ENCODE results near the gene ZBTB7C.

The ZBTB7C gene

DNA sequence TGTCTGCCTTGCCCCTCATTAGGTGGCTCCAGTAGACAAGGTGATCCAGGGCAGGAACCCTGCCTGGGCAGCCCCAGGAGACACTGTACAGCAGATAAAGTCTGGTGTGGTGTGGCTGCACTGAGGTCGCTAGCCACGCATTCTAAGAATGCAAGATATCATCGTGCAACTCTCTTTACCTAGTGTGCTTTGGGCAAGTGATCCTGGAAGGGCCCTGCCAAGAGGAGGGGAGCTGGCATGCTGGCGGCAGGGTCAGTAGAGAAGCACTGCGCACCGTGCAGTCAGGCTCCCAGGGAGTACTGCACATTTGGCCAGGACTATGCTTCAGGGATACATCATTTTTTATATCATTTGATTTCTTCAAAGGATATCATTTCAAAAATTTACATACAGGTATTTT, 283.5 kb downstream of the ZBTB7C start:
- H3K4me3 ChIP-seq (ENCODE audit: low read depth, low read length) = no peak overlapping the region
- H3K4me1 ChIP-seq = no peaks in the 10 kb centered on the region; the same call in 1 of the 2 replicates
- DNase-seq = no peak
- H3K27me3 ChIP-seq = no peaks in the 10 kb centered on the region
- no peaks in the 10 kb centered on the region for H3K36me3 ChIP-seq
- TF ChIP-seq CTCF (IDR thresholded peaks at IDR 0.05; ENCODE audit: low read depth, low read length) = no peak
- H3K9me3 ChIP-seq = no peaks in the 10 kb centered on the region

DNA sequence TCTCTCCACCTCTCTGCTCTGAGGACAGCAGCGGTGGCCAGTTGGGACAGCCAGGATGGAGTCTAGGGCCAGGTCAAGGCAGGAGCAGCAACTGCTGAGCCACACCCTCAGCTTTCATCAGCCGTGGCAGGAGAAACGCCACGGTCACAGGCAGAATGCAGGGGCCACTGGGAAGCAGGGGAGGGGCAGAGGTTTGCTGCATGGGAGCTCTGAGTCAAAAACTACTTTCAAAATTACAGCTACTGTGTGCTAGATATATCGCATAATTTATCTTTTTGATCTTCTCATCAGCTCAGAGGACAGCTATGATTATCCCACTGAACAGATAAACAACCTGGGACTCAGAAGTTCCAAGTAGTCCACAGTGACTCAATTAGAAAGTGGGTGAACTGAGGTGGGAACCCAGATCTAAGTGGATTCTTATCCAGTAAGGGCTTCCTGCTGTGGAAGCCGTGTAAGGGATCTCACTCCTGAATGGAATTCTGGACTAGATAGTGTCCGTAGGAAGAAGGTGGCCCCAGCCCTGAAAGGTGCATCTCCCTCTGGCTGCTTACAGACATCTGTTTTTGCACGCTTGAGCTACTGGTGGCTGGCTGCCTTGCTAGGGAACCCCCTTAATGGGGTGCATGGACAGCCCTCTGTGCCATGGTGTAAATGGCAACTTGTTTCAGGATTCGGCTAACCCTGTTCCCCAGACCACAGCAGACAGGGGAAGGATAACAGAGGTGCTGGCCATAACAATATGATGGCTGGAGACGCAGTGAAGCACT, 284.1 kb downstream of the ZBTB7C start:
- DNase-seq = no peak
- no peak overlapping the region for H3K4me3 ChIP-seq (ENCODE audit: low read depth, low read length)
- no peaks in the 10 kb centered on the region for H3K27me3 ChIP-seq
- H3K36me3 ChIP-seq = no peaks in the 10 kb centered on the region
- no peak for TF ChIP-seq CTCF (IDR thresholded peaks at IDR 0.05; ENCODE audit: low read depth, low read length)
- no peaks in the 10 kb centered on the region; the same call in 1 of the 2 replicates for H3K4me1 ChIP-seq
- H3K9me3 ChIP-seq = no peaks in the 10 kb centered on the region

DNA sequence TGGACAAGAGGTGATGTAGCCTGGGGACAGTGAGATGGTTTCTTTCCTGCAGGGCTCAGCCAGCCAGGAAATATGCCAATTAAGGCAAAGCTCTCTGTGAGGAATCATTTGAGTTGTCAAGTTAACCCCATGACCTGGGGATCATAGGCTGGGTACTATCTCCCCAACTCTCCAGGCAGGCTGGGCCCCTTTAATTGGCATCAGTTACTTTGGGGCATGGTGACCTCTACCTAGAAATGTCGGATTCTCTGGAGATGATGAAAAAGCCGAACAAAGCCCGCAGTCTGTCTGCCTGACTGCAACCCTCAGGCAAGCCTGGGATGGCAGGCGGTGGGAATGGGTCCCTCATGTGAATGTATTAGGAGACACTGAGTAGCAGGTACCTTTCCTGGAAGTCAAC, 285.2 kb downstream of the ZBTB7C start:
- no peak for DNase-seq

DNA sequence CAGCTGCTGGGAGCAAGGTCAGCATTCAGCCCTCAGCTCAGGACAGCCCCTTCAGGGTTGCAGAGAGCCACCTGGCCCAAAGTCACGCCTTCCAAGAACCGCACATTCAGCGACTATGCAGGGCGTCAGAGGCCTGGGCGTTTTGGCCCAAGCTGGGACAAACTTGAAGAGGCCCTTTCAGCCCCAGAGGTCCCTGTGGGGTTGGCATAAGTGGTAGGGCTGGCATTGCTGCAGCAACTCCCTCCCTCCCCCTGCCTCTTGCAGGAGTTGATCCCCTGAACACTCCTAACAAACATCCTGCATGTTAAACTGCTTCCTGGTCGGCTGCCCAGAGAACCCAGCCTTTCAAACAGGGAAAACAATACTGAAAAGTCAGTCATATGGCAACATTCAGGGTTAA, 285.9 kb downstream of the ZBTB7C start:
- no peak for TF ChIP-seq CTCF (IDR thresholded peaks at IDR 0.05; ENCODE audit: low read depth, low read length)
- no peaks in the 10 kb centered on the region for H3K9me3 ChIP-seq
- no peaks in the 10 kb centered on the region; the same call in 1 of the 2 replicates for H3K4me1 ChIP-seq
- H3K36me3 ChIP-seq = no peaks in the 10 kb centered on the region
- DNase-seq = no peak
- H3K27me3 ChIP-seq = no peaks in the 10 kb centered on the region
- H3K4me3 ChIP-seq (ENCODE audit: low read depth, low read length) = no peak overlapping the region

More for the DNA sequence above, 285.2 kb downstream of the ZBTB7C start:
- TF ChIP-seq CTCF (IDR thresholded peaks at IDR 0.05; ENCODE audit: low read depth, low read length) = no peak
- Histone ChIP-seq H3K36me3 (no peaks in the 10 kb centered on the region), H3K27me3 (no peaks in the 10 kb centered on the region), H3K4me1 (no peaks in the 10 kb centered on the region; the same call in 1 of the 2 replicates), H3K4me3 (ENCODE audit: low read depth, low read length) (no peak overlapping the region), H3K9me3 (no peaks in the 10 kb centered on the region)

DNA sequence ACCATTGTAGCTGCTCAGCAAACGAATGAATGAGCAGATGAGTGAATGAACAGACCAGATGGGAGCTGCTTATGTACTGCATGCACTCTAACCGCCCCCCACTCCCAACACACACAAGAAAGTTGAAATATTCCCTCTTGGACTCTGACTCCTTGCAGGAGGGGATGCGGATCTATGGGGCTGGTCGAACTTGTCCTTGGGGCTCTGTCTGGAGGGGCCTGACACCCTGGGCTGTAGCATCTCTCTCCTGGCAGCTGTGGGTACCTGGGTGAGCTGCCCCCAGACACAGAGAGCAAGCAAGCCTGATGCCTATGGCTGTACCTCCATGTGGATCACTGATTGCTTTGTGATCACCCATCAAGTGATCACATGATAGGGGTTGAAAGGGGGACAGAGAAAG, 286.4 kb downstream of the ZBTB7C start:
- DNase-seq = no peak
- Histone ChIP-seq H3K9me3 (no peaks in the 10 kb centered on the region), H3K4me3 (ENCODE audit: low read depth, low read length) (no peak overlapping the region), H3K4me1 (no peaks in the 10 kb centered on the region; the same call in 1 of the 2 replicates), H3K36me3 (no peaks in the 10 kb centered on the region), H3K27me3 (no peaks in the 10 kb centered on the region)
- no peak for TF ChIP-seq CTCF (IDR thresholded peaks at IDR 0.05; ENCODE audit: low read depth, low read length)

DNA sequence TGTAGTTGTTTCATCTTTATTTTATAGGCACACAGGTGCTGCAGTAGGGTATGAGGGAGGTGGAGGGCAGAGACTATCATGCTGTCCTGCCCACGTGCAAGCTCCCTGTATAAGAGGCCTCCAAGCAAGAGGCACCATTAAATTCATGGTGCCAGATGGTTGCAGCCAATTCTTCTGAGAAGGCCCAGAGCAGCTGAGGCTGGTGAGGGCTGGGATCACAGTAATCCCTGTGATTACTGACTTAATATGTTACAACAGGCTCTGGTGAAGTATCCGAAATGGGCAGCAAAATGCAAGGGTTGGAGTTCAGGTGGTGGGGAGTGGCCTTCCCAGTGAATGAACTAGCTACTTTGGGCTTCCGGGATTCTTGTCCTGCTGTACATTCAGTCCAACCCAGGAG, 286.8 kb downstream of the ZBTB7C start:
- Histone ChIP-seq H3K4me3 (ENCODE audit: low read depth, low read length) (no peak overlapping the region), H3K4me1 (no peaks in the 10 kb centered on the region; the same call in 1 of the 2 replicates), H3K27me3 (no peaks in the 10 kb centered on the region), H3K9me3 (no peaks in the 10 kb centered on the region), H3K36me3 (no peaks in the 10 kb centered on the region)
- TF ChIP-seq CTCF (IDR thresholded peaks at IDR 0.05; ENCODE audit: low read depth, low read length) = no peak
- DNase-seq = no peak
